ENCODE results near the gene YPEL1.
"Not testable (repeated sequence)": the region's sequence is repeated elsewhere in the genome, so short reads cannot be mapped to it uniquely, and the experiment has no call there.

YPEL1 gene

DNA sequence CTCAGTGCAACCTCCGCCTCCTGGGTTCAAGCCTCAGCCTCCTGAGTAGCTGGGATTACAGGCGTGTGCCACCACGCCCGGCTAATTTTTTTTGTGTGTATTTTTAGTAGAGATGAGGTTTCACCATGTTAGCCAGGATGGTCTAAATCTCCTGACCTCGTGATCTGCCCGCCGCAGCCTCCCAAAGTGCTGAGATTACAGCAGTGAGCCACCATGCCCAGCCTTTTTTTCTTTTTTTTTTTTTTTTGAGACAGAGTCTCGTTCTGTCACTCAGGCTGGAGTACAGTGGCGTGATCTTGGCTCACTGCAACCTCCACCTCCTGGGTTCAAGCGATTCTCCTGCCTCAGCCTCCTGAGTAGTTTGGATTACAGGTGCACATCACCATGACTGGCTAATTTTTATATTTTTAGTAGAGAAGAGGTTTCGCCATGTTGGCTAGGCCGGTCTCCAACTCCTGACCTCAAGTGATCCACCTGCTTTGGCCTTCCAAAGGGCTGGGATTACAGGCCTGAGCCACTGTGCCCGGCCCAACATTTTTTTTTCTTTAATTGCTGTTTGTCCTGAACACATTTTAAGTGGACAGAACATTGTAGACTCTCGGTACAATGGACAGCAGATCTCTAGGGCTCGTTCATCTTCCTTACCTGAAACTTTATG, 14.3 kb downstream of the YPEL1 start:
- not testable (repeated sequence) for DNase-seq (ENCODE audit: low read depth)

DNA sequence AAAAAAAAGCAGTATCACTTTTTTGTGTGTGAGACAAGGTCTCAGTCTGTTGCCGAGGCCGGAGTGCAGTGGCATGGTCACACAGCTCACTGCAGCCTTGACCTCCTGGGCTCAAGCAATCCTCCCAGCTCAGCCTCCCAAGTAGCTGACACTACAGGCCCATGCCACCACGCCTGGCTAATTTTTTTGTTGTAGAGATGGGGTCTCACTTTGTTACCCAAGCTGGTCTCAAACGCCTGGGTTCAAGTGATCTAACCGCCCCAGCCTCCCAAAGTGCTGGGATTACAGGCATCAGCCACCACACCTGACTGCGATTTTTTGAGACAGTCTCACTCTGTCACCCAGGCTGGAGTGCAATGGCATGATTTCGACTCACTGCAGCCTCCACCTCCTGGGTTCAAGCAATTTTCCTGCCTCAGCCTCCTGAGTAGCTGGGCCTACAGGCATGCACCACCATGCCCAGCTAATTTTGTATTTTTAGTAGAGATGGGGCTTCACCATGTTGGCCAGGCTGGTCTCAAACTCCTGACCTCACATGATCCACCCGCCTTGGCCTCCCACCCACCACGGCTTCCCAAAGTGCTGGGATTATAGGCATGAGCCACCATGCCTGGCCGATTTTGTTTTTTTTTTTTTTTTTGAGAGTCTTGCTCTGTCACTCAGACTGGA, 15.3 kb downstream of the YPEL1 start:
- not testable (repeated sequence) for DNase-seq (ENCODE audit: low read depth)

DNA sequence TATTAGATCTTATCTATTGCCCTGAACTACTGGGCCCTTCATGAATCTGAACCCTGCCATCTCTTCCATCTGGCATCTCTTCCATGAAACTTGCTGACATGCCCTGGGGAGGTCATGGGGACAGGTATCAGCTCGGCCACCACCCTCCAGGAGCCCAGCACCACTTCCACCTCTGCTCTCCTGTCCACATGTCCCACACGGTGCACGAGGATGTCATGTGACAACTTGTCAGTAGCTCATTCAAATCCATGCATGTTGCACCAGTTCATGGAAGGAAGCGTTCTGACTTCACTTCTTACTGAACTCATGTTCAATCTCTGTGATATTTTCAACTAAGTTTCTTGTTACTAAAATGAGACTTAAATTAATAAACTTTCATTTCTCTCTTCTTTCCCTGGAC, 16.6 kb downstream of the YPEL1 start:
- no peak for DNase-seq (ENCODE audit: low read depth)

DNA sequence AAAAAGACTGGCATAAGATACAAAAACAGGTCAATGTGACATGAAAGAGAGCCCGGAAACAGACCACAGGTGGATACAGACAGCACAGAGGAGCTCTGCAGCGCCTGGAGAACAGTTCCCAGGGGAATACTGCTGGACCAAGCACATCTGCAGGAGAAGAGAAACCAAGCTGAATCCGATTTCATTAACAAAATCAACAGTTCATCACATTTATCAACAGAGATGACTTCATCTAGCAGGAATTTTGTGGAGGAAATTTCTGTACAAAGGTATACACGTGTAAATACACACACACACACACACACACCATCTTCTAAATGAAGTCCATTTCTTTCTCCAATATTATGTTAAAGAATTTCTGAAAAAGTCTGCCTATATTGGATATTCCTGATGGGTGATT, 17.1 kb downstream of the YPEL1 start:
- DNase-seq (ENCODE audit: low read depth) = no peak

DNA sequence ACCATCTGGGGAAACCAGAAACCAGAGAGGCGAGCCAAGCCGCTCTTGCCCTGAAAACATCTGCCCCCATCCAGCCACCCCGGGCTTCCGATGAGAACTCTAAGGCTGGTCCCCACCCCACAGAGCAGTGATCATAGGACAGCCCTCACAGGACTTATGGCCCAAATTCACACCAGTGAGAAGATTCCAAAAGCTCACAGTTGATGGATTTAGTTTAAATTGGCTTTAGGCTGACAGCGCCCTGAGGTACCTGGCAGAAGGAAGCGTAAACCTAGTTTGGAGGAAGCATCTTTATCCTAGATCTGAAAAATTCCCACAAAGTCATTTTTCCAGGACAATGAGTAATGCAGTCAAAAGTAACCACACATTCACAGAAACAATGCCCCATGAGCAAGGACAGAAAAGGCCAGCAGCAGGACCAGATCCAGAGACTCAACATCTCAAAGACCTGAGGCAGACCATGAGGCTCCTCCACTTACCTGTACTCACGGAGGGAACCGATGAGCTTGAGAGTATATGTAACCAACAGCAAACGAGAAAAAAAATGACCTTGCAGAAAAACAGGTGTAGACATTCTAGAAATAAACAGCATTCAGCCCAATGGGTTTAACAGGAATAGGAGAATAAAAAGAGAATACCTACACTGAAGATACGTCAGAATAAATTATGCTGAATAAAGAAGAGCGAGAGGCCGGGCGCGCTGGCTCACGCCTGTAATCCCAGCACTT, 19.0 kb downstream of the YPEL1 start:
- DNase-seq (ENCODE audit: low read depth) = not testable (repeated sequence)

DNA sequence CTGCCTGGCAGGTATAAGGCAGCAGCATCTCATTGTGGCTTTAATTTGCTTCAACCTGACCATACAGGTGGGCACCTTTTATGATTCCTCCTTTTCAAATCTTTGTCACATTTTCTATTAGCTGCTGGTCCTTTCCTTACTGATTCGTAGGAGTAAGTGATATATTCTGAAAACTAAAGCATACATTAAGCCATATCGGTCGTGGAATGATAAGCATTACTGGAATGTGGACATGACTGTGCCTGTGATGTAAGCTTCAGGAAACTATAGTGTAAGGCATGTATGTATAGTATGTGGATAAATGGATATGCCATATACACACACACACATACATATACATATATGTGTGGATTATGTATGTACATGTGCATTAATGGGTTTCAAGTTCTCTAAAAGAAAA, 20.8 kb downstream of the YPEL1 start:
- DNase-seq (ENCODE audit: low read depth) = no peak

DNA sequence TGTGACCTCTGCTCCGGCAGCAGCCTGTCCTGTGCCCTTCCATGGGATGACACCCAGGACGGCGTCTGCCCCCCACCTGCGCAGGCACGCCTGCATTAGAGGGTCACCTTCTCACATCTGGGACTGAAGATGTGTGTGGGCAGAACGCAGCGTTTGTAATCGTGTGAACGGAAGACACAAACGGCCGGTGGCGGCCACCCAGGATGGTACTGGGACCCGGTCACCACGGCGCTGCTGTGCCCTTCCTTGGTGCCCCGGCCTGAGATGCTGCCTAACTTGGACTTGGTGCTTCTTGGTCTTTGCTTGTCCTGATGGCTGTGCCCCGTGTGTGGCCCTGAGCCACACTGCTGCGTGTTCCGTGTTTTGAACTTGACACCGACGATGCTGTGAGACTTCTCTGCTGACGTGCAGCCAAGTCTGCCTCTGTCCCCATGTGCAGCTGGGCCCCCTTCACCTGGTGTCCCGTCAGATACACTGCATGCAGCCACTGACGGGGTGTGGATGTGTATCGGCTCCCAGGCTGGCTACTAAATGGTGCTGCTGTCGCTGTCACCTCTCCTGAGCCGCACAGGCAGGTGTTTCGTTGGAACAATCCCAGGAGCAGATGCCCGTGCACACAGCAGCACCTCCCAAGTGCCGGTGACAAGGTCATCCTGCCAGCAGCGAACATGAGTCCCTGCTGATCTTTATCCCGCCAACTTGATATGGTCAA, 21.4 kb downstream of the YPEL1 start:
- no peak for DNase-seq (ENCODE audit: low read depth)

DNA sequence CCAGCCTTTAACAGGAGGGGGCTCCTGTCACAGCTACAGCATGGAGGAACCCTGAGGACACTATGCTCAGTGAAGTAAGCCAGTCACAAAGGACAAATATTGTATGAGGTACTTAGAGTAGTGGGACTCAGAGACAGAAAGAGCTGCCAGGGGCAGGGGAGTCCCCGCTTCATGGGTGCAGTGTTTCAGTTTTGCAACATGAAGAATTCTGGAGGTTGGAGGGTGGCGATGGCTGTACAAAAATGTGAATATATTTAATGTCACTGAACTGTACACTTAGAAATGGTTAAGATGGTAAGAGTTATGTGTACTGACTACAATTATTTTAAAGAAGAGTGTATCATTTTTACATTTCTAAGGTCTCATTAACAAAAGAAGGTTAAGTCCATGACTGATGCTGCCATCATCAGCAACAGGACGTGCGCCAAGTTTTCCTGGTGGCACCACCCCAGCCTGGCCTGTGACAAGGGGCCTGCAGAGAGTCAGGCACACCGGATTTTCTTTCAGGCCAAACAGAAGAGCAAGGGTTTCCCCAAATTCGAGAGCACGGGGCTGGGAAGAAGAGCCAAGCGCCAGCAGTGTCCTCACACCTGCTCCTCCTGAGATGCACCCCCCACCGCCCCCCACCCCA, 22.1 kb downstream of the YPEL1 start:
- DNase-seq (ENCODE audit: low read depth) = no peak

DNA sequence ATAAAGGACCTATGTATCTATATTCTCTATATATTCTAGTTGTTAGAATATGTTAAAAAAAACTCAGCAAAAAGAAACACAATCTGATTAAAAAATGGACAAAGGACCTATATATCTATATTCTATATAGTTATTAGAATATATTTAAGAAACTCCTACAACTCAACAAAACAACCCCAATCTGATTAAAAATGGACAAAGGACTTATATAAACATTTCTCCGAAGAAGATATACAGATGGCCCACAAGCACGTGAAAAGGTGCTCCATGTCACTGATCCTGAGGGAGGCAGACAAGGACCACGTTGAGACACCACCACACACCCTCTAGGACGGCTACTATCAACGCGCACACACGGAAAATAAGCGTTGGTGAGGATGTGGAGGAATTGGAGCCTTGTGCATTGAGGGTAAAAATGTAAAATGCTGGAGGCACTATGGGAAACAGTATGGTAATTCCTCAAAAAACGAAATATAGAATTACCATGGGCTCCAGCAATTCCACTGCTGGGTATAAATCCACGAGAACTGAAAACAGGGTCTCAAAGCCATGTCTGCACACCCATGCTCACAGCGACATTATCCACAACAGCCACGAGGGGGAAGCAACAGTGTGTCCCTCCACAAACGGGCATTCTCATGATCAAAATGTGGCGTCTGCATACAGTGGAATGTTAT, 22.7 kb downstream of the YPEL1 start:
- peak; percentile 66 for DNase-seq (ENCODE audit: low read depth)

DNA sequence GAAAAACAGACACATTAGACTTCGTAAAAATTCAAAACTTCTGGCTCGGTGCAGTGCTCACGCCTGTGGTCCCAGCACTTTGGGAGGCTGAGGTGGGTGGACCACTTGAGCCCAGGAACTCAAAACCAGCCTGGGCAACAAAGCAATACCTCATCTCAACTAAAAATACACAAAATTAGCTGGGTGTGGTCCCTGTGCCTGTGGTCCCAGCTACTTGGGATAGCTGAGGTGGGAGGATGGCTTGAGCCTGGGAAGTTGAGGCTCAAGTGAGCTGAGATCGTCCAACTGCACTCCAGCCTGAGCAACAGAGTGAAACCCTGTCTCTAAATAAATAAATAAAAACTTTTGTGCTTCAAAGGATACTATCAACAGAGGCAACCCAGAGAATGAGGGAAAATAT, 23.7 kb downstream of the YPEL1 start:
- no peak for DNase-seq (ENCODE audit: low read depth)

DNA sequence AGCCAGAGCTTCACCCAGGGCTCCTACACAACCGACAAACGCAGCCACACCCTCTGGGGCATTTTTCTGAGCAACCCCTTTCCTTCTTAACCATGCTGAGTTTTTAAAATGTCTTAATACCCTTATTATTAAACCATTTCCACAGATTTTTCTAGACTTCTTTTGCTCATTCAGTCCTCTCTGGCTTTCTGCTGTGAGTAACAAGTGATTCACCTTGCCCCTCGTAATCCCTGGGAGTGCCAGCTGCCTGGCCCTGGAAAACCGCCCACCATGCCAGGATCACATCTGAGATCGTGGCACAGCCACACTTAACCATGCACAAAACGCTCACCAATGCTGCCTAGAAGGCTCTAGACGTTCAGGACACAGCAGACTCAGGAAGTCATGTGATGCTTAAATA, 25.4 kb downstream of the YPEL1 start:
- DNase-seq (ENCODE audit: low read depth) = no peak

DNA sequence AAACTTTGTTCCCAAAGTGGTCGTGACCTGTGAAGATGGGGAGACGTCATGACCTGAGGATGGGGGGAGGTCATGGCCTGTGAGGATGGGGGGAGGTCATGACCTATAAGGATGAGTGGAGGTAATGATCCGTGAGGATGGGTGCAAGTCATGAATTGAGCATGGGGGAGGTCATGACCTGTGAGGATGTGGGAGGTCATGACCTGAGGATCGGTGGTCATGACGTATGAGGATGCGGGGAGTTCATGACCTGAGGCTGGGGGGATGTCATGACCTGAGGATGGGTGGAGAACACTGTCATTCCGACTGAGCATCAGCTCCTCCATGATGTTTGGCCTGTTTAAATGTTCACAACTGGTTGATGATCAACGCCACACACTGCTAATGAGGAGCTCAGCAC, 25.9 kb downstream of the YPEL1 start:
- no peak for DNase-seq (ENCODE audit: low read depth)

DNA sequence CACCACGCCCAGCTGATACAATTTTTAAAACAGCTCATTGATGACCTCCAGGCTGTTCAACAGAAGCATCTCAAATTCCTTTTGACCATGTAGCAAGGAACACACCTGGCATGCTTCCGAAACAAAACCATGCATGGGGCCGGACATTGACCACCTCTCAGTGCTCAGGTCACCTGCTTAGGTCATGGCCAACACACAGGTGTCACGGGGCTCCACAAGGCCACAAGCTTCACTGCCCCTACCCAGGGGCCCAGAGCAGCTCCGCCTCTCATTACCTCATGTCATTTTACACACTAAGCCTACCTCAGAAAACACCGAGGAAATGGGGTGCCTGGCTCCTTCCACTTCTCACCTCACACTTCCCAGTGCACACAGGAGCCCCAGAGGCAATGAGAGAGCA, 26.6 kb downstream of the YPEL1 start:
- DNase-seq (ENCODE audit: low read depth) = no peak

DNA sequence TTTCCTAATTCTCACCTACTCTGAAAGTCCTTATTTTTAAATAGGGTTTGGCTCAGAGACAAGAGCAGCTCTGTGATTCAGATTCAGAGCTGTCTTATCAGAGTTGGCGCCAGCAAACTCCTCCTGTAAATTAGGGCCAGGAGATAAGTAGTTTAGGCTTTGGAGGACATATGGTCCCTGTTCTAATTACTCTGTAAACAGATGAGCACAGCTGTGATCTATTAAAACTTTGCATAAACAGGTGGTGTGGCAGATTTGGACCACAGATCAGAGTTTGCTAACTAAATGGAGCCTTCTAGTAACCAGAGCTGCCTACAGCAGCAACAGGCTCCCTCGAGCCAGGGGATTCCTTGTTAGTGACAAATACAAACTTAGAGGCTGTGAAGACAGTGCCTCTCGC, 27.9 kb downstream of the YPEL1 start:
- DNase-seq (ENCODE audit: low read depth) = peak; percentile 34

DNA sequence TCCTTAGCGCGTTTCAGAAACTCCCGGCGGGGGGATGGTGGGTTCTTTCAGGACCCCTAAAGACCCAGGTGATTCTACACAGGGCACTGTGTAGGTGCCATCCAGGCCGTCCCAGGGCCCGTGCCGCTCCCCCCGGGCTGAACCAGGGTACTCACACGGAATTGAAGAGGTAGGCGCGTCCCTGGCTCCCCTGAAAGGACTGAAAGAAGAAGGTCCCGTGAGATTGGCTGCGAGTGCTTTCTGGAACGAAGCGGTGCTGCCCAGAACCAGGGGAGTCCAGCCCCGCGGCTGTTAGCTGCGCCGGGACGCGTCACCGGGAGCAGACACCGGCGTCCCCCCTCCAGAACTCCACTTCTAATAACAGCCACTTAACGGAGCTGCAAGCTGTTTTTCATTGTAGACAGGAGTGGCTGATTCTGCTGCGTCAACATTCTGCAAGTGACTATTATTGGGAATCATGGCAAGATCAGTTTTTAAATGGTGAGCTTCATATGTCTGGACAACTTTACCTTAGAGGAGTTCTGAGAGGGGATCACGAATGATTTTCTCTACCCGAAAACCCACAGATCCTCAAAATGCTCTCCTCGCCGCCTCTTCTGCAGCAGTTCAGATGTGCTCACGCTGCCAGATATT, 31.8 kb downstream of the YPEL1 start:
- DNase-seq (ENCODE audit: low read depth) = no peak

DNA sequence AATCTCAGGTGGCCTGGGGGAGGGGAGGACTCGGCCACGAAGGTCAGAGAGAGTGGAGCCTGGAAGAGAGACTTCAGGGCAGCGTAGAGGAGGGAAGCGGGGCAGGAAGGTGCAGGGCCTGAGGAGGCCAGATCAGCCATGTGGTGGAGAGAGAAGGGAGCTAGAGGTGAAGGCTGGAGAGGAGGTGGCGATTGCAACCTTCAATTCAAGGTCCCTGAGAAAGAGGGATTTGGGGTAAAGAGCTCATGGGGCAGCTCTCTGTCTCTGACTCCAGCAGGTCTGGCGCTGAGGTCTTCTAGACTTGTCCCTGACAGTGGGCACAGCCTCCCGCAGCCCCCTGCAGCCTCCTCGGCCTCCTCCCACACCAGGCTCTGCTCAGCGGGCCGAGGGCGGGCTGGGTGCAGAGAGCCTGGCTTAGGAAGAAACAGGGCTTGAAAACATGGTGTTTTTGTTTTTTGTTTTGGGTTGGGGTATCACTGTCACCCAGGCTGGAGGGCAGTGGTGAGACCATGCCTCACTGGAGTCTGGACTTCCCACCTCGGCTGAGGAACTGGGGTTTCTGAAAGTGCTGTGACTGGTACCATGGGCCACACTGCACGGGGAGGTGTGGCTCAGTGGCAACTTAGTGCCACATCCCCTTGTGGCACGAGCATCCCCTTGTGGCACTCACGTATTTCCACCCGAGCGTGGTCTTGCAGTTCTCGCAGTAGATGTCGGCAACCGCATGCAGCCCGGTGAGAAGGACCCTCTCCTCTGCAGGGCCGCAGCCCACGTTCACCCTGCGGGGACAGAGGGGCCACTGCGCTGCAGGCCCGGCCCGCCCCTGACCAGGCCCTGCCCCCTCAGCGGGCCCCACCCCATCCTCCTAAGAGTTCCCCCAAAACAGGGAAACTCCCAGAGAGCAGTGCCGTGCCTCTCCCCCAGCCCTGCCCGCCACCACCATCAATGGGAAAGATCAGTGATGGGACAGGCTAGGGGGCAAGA, 32.6 kb downstream of the YPEL1 start:
- no peak for DNase-seq (ENCODE audit: low read depth)

DNA sequence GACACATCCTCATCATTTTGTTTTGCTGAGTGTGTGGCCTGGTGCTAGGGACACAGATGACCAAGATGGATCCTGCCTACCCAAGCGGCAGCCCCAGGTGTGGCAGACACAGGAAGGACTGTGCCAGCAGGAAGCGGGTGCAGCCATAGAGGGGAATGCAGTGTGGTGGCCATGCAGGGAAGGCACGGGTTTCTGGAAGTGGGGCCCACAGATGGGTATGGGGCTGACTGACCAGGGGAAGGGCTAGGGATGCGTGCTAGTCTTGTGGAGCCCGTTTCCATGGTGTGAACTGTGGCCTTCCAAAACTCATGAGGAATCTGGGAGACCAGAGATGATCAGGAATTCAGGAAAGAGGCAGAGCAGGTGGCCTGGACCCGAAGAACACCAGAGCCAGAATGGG, 33.5 kb downstream of the YPEL1 start:
- no peak for DNase-seq (ENCODE audit: low read depth)

DNA sequence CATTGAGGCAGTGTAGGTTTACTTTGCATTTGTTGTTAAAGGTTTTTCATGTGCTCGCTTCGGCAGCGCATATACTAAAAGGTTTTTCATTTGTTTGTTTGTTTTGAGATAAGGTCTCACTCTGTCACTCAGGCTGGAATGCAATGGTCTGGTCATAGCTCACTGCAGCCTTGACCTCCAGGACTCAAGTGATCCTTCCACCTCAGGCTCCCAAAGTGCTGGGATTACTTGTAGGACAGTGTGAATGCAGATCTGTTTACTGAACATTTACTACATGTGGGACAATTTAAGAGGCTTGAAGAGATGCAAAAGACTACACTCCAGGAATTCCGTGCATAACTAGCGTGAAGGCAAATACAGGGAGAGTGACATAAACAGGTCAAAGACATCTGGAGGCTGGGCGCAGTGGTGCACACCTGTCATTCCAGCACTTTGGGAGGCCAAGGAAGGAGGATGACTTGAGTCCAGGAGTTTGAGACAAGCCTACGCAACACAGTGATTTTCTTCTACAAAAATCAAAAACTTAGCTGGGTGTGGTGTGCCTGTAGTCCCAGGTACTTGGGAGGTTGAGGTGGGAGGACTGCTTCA, 34.1 kb downstream of the YPEL1 start:
- no peak for DNase-seq (ENCODE audit: low read depth)

DNA sequence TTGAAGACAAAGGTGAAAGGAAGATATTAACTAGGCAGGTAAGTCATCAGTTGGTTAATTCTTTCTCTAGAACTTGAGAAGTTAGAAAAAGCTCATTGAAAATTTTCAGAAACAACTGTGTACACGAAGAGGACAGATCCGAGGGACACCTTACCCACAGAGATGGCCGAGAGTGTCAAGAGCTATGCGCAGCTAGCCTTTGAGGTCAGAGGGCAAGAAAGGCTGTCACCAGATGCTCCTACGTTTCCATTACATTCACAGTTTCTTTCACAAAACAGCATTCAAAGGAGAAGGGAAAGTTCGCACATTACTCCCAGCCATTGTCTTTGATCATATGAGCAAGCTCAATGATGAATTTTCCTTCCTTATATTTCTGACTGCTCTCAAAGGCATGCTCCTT, 34.8 kb downstream of the YPEL1 start:
- DNase-seq (ENCODE audit: low read depth) = no peak

DNA sequence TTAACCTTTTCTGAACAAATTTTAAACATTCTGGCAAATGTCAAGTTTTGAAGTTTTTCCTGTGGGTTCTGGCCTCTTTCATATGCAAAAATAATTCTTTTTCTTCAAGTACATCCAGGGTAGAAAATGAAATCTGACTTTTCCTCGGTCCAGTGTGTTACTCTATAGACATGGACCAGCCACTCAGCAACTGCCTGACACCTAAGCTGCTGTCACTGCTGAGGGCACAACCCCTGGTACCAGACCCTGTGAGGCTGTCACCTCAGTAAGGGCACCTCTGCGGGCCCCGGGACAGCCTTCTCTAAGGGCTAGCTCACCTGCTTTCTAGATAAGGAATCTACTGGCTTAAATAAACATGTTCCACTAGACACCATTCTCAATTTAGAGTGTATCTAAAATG, 36.0 kb downstream of the YPEL1 start:
- no peak for DNase-seq (ENCODE audit: low read depth)

Measured in fibroblast of gingiva (primary cell).